KMS-11 (cell line): ENCODE data around the gene RAPGEF1.
"Not testable (repeated sequence)": the region's sequence is repeated elsewhere in the genome, so short reads cannot be mapped to it uniquely, and the experiment has no call there.

Experiments used
- H2AFZ ChIP-seq: fragments of 200-600 bp; sonication (generic); 2 replicates; pipeline ENCODE4 v1.6.1; 2016; ENCODE audit warnings: antibody characterized with exemption, mixed run types, low read depth
- H3K27ac ChIP-seq: fragments of 200-600 bp; sonication (generic); 2 replicates; pipeline ENCODE4 v1.6.1; 2016; ENCODE audit warnings: mild to moderate bottlenecking, mixed run types
- H3K27me3 ChIP-seq: fragments of 200-600 bp; sonication (generic); 2 replicates; pipeline ENCODE4 v1.6.1; 2017; ENCODE audit warnings: mild to moderate bottlenecking, low read depth, mixed run types, moderate library complexity; ENCODE audit not compliant: insufficient read depth
- H3K36me3 ChIP-seq: fragments of 200-600 bp; sonication (generic); 2 replicates; pipeline ENCODE4 v1.6.1; 2017; ENCODE audit warnings: mild to moderate bottlenecking, mixed run types; ENCODE audit not compliant: insufficient read depth
- H3K4me1 ChIP-seq: fragments of 200-600 bp; sonication (generic); 2 replicates; pipeline ENCODE4 v1.6.1; 2016; ENCODE audit warnings: mild to moderate bottlenecking, low read depth, mixed run types; ENCODE audit not compliant: poor library complexity, severe bottlenecking
- H3K4me2 ChIP-seq: fragments of 200-600 bp; sonication (generic); 2 replicates; pipeline ENCODE4 v1.7.0; 2016; ENCODE audit warnings: mild to moderate bottlenecking, mixed run types
- H3K4me3 ChIP-seq: fragments of 200-600 bp; sonication (generic); IDR thresholded peaks from 2 replicates; pipeline ENCODE4 v1.6.1; 2017; ENCODE audit warnings: low read depth, low read length, mixed read lengths; ENCODE audit not compliant: insufficient read depth
- H3K79me2 ChIP-seq: fragments of 200-600 bp; sonication (generic); 2 replicates; pipeline ENCODE4 v1.6.1; 2016; ENCODE audit warnings: low read depth, mixed run types; ENCODE audit not compliant: insufficient read depth
- H3K9ac ChIP-seq: fragments of 200-600 bp; sonication (generic); 2 replicates; pipeline ENCODE4 v1.6.1; 2016; ENCODE audit warnings: mild to moderate bottlenecking, mixed run types
- H4K20me1 ChIP-seq: fragments of 200-600 bp; sonication (generic); 2 replicates; pipeline ENCODE4 v1.6.1; 2016; ENCODE audit warnings: mild to moderate bottlenecking, mixed run types; ENCODE audit not compliant: insufficient read depth
- TF ChIP-seq, protein P1 (sequence below): fragments of 200-600 bp; sonication (generic); conservative IDR thresholded peaks from 2 replicates; pipeline ENCODE4 v1.6.1; 2017; ENCODE audit warnings: low read depth, mild to moderate bottlenecking, antibody characterized with exemption, low read length, moderate library complexity, mixed read lengths

RAPGEF1 gene

DNA sequence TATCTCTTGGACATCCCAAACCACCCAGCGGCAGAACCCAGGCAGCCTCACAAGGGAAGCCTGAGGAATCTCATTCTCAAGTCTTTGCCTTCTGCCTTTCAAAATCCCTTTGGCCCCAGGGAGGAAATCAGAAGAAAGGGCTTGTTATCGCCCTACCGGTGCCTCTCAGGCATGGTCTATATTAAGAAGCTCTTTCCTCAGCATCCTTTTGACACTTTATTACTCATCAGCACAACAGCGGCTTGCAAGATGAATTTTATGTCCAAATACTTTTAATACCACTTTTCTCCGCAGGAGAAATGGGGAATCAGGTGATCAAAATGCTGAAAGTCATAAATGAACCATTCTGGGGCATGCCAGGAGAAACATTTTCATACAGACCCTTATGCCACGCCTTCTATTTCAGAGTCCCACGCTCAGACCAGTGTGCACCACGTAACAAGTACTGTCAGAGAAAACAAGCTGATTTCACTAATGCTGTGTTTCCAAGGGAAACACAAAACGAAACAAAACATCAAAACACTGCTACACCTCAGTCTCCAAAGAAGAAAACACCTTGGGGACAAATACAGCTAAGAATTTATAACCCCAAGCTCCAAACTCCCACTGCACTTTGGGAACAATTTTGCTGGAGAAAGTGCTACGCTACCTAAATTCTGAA lies 30.0 kb downstream of the RAPGEF1 start:
- TF ChIP-seq, protein P1, sequence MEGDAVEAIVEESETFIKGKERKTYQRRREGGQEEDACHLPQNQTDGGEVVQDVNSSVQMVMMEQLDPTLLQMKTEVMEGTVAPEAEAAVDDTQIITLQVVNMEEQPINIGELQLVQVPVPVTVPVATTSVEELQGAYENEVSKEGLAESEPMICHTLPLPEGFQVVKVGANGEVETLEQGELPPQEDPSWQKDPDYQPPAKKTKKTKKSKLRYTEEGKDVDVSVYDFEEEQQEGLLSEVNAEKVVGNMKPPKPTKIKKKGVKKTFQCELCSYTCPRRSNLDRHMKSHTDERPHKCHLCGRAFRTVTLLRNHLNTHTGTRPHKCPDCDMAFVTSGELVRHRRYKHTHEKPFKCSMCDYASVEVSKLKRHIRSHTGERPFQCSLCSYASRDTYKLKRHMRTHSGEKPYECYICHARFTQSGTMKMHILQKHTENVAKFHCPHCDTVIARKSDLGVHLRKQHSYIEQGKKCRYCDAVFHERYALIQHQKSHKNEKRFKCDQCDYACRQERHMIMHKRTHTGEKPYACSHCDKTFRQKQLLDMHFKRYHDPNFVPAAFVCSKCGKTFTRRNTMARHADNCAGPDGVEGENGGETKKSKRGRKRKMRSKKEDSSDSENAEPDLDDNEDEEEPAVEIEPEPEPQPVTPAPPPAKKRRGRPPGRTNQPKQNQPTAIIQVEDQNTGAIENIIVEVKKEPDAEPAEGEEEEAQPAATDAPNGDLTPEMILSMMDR: no peak
- peaks cover 38% of the 10 kb centered on the region for H3K4me1 ChIP-seq
- H3K4me3 ChIP-seq: no peak overlapping the region
- H2AFZ ChIP-seq: no peak overlapping the region
- H3K36me3 ChIP-seq: no peaks in the 10 kb centered on the region
- H4K20me1 ChIP-seq: peaks cover 15% of the 10 kb centered on the region
- no peak overlapping the region; the same call in 1 of the 2 replicates for H3K4me2 ChIP-seq
- H3K79me2 ChIP-seq: peaks cover 99% of the 10 kb centered on the region
- H3K9ac ChIP-seq: no peak overlapping the region
- no peak overlapping the region for H3K27ac ChIP-seq
- no peaks in the 10 kb centered on the region for H3K27me3 ChIP-seq

DNA sequence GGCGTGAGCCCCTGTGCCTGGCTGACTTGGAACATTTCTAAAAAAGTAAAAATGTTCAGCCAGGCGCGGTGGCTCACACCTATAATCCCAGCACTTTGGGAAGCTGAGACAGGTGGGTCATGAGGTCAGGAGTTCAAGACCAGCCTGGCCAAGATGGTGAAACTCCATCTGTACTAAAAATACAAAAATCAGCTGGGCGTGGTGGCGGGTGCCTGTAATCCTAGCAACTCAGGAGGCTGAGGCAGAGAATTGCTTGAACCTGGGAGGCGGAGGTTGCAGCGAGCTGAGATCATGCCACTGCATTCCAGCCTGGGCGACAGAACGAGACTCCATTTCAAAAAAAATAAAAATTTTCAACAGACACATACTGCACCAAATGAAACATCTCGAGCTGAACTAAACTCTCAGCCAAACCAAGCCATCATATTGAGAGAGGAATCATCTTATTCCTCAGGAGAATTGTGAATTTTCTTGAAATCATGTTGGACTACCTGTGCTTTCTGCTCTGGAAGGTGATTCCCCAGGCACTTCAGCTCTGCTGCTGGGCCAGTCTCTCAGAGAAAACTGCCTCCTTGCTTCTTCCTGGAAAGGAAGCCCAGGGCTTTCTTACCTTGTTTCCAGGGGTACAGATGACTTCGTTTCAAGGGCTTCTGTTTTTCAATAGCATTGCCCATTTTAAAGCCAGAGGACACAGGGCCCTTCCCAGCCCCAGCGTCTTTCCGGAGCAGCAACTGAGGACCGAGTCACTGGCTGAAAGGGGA lies 30.7 kb downstream of the RAPGEF1 start:
- H3K79me2 ChIP-seq: peaks cover 99% of the 10 kb centered on the region
- H3K4me1 ChIP-seq: peaks cover 45% of the 10 kb centered on the region
- not testable (repeated sequence) for H3K4me3 ChIP-seq, H3K27me3 ChIP-seq, H3K4me2 ChIP-seq, H3K27ac ChIP-seq, H3K9ac ChIP-seq, H3K36me3 ChIP-seq, H2AFZ ChIP-seq
- peaks cover 20% of the 10 kb centered on the region for H4K20me1 ChIP-seq

DNA sequence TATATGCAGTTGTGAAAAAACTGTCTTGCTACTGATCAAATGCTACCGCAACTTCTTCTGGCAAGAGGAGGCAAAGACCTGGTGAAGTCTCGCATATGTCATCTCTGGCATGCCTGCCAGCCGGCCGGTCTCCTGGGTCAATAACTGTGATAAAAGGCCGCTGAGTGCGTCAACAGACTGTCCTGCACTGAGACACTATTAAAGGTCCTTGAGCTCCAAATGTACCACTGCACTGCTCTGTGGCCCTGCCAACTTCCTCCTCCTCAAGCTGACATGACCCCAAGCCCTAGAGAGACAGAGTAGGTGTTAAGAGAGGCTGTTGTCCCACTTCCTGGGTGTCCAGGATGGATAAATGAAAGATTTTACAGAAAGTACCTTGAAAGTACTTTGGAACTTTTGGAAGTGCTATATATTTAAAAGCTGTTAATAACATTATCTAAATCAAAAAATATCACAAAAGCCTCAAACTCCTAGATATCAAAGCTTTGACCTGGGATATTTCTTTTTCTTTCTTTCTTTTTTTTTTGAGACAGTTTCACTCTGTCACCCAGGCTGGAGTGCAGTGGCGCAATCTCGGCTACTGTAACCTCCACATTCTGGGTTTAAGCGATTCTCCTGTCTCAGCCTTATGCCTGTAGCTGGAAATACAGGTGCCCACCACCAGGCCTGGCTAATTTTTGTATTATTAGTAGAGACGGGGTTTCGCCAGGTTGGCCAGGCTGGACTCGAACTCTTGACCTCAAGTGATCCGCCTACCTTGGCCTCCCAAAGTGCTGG lies 31.5 kb downstream of the RAPGEF1 start:
- H3K27me3 ChIP-seq: no peaks in the 10 kb centered on the region
- TF ChIP-seq, protein P1: no peak
- H3K4me1 ChIP-seq: peaks cover 51% of the 10 kb centered on the region
- H3K4me3 ChIP-seq: no peak overlapping the region
- H3K79me2 ChIP-seq: peaks cover 99% of the 10 kb centered on the region
- H2AFZ ChIP-seq: no peak overlapping the region
- H4K20me1 ChIP-seq: peaks cover 20% of the 10 kb centered on the region
- H3K36me3 ChIP-seq: no peaks in the 10 kb centered on the region
- H3K27ac ChIP-seq: no peak overlapping the region
- no peak overlapping the region for H3K4me2 ChIP-seq
- no peak overlapping the region for H3K9ac ChIP-seq

DNA sequence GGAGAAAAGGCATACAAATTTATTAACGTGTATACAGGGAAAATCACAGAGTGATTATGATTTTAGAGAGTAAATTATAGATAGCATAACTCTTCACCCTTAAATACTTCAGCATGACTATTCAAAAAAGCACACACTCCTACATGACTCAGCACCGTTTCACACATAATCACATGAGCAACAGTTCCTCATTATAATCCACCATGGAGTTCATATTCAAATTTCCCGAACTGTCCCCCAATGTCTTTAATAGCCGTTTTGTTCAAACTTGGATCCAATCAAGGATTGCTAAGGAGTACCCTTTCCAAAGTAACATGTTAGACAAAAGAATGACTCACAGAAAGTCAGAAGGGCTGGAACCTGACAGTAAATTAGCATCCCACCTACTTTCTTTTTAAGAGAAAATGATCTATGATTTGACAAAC lies 32.1 kb downstream of the RAPGEF1 start:
- Histone ChIP-seq H3K79me2 (peaks cover 99% of the 10 kb centered on the region), H3K27ac (no peak overlapping the region), H3K4me3 (no peak overlapping the region), H4K20me1 (peaks cover 20% of the 10 kb centered on the region), H2AFZ (no peak overlapping the region), H3K27me3 (no peaks in the 10 kb centered on the region), H3K4me1 (peaks cover 53% of the 10 kb centered on the region), H3K9ac (no peak overlapping the region), H3K36me3 (no peaks in the 10 kb centered on the region), H3K4me2 (no peak overlapping the region)
- TF ChIP-seq, protein P1: no peak
